ENCODE measurements around the gene SLC22A23. TPM values are rescaled to one million over a fixed set of nuclear protein-coding genes. Genes with fewer than 3 reads are reported as not detected.

The SLC22A23 gene
- total and polyA plus RNA-seq, 7 donors, result 8.1 to 18.7 (median 12.0) TPM

DNA sequence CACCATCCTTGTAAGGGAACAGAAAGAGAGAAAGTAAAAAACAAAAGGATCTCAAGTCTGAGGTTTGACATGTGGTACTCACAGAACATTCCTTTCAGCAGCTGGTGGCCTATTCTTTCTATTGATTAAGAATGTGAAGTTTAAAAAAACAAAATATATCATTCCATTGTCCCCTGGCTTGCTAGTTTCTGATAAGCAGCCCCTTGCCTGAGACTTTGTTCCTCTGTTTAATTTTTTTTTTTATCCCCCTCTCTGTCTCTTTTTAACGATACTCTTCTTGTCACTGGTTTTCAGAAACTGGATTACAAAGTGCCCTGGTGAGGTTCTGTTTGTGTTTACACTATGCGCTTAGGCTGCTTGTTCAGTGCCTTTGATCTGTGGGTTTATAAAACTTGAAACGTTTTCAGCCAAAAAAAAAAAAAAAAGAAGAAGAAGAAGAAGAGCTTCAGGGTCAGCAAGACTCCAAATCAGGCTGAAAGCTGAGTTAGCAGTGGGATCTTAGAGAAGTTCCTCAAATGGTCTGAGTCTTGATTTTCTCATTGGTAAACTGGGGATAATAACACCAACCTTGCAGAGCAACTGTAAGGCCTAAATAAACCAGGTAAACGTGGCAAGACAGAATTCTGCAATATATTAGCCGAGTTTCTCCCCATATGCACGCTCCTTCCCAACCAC is 45.1 kb upstream of the SLC22A23 start:
- 29 to 49% methylated on average over 6 of the region's 6 CpGs for WGBS, 2 donors
- Histone ChIP-seq H3K36me3 (no peaks in the 10 kb centered on the region), H3K4me3 (no peak overlapping the region), H3K4me1 (no peaks in the 10 kb centered on the region), H3K27me3 (no peaks in the 10 kb centered on the region), H3K27ac (no peak overlapping the region), H3K9me3 (no peaks in the 10 kb centered on the region)
- intact Hi-C loops (cut with DNase I), result no loop called here
- TF ChIP-seq EP300 (IDR thresholded peaks at IDR 0.05), result no peak
- DNase-seq, result no peak

- Histone ChIP-seq H3K36me3 (no peaks in the 10 kb centered on the region), H3K4me1 (no peaks in the 10 kb centered on the region), H3K4me3 (no peak overlapping the region), H3K27me3 (no peaks in the 10 kb centered on the region), H3K27ac (no peak overlapping the region), H3K9me3 (no peaks in the 10 kb centered on the region)
- 15 to 58% methylated on average over 7 of the region's 7 CpGs for WGBS, 2 donors
- intact Hi-C loops (cut with DNase I), result no loop called here
- TF ChIP-seq POLR2AphosphoS5 (IDR thresholded peaks at IDR 0.05) (no peak), EP300 (IDR thresholded peaks at IDR 0.05) (no peak)
- no peak for DNase-seq
Observed at GRCh38 chr6:3500262-3501014, 43.6 kb upstream of the SLC22A23 start.

DNA sequence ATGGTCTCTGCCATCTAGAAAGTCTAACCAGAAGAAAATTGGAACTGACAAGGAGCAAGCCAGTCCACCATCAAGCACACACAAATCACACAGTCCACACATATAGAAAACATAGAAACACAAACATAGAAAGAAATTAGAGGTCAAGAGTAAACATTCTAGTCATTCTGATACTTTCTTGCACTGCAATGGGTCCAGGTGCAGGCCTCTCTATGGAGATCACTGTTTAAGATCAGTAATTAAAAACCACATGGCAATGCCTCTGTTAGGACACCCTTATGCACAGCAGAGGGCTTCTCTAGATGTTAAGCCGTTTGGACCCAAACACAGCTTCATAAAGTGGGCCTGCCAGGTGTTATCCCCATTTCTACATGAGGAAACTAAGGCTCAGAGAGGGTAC is 42.8 kb upstream of the SLC22A23 start:
- 61 to 78% methylated on average over 1 of the region's 1 CpG for WGBS, 2 donors
- H3K27ac ChIP-seq, result no peak overlapping the region
- H3K9me3 ChIP-seq, result no peaks in the 10 kb centered on the region
- H3K36me3 ChIP-seq, result no peaks in the 10 kb centered on the region
- DNase-seq, result no peak
- TF ChIP-seq POLR2A (IDR thresholded peaks at IDR 0.05), result no peak
- no peak for TF ChIP-seq CTCF (IDR thresholded peaks at IDR 0.05)
- no peak for TF ChIP-seq POLR2AphosphoS5 (IDR thresholded peaks at IDR 0.05)
- TF ChIP-seq EP300 (IDR thresholded peaks at IDR 0.05), result no peak
- no peaks in the 10 kb centered on the region for H3K27me3 ChIP-seq
- no peak overlapping the region for H3K4me3 ChIP-seq
- no peaks in the 10 kb centered on the region for H3K4me1 ChIP-seq
- intact Hi-C loops (cut with DNase I), result no loop called here

DNA sequence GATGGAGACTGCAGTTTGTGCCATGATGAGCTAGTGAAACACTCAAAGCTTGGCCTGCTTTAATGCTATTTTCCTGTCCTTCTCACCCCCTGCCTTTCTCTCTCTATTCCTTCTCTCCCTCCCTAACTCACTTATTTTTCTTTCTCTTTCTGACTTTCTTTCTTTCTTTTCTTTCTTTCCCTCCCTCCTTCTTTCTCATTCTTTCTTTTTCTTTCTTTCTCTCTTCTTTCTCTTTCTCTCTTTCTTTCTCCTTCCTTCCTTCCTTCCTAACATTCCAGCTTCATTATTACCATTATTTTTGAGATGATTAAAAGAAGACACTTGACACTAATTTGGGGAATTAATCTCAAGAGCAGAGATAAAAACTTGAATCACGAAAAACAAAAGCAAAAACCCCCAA is 39.5 kb upstream of the SLC22A23 start:
- no peaks in the 10 kb centered on the region for H3K36me3 ChIP-seq
- 91 to 98% methylated on average over 1 of the region's 1 CpG for WGBS, 2 donors
- TF ChIP-seq EP300 (IDR thresholded peaks at IDR 0.05) (no peak), POLR2AphosphoS5 (IDR thresholded peaks at IDR 0.05) (no peak), POLR2A (IDR thresholded peaks at IDR 0.05) (no peak), CTCF (IDR thresholded peaks at IDR 0.05) (no peak)
- no peak overlapping the region for H3K27ac ChIP-seq
- H3K4me3 ChIP-seq, result no peak overlapping the region
- no peaks in the 10 kb centered on the region for H3K9me3 ChIP-seq
- no peaks in the 10 kb centered on the region for H3K4me1 ChIP-seq
- intact Hi-C loops (cut with DNase I), result no loop called here
- DNase-seq, result no peak
- no peaks in the 10 kb centered on the region for H3K27me3 ChIP-seq

GRCh38 chr6:3494391-3495100 is 37.7 kb upstream of the SLC22A23 start:
- Histone ChIP-seq H3K36me3 (no peaks in the 10 kb centered on the region), H3K9me3 (no peaks in the 10 kb centered on the region), H3K27me3 (no peaks in the 10 kb centered on the region), H3K4me3 (no peak overlapping the region), H3K27ac (no peak overlapping the region), H3K4me1 (no peaks in the 10 kb centered on the region)
- no peak for DNase-seq
- WGBS, 2 donors, result 77 to 86% methylated on average over 7 of the region's 7 CpGs
- TF ChIP-seq CTCF (IDR thresholded peaks at IDR 0.05), result no peak
- TF ChIP-seq EP300 (IDR thresholded peaks at IDR 0.05), result no peak
- TF ChIP-seq POLR2A (IDR thresholded peaks at IDR 0.05), result no peak
- TF ChIP-seq POLR2AphosphoS5 (IDR thresholded peaks at IDR 0.05), result no peak
- intact Hi-C loops (cut with DNase I), result no loop called here

Measured in sigmoid colon (tissue), 7 donors.